Measurements from ENCODE around the gene ZYG11B. TPM values are rescaled to one million over a fixed set of nuclear protein-coding genes. Genes with fewer than 3 reads are reported as not detected.

Gene ZYG11B
- total and polyA plus RNA-seq, 3 donors from 2014 or later = 17.7 to 76.6 (median 73.1) TPM

GRCh38 chr1:52848423-52848822 lies 122.2 kb downstream of the ZYG11B start:
- no peak for TF ChIP-seq CTCF (IDR thresholded peaks at IDR 0.05)
- Histone ChIP-seq H3K27me3 (no peaks in the 10 kb centered on the region), H3K36me3 (ENCODE audit: low read depth, missing control alignments) (no peaks in the 10 kb centered on the region), H3K9me3 (no peaks in the 10 kb centered on the region), H3K4me1 (no peaks in the 10 kb centered on the region), H3K27ac (no peak overlapping the region), H3K4me3 (no peak overlapping the region)
- intact Hi-C loops (cut with DNase I; ENCODE audit: low total_unique reads) = no loop called here
- WGBS, 2 donors = 76 to 81% methylated on average over 5 of the region's 5 CpGs
- no peak for DNase-seq

GRCh38 chr1:52850951-52851350 lies 124.7 kb downstream of the ZYG11B start:
- WGBS, 2 donors = 94 to 95% methylated on average over 4 of the region's 4 CpGs
- H3K9me3 ChIP-seq = no peaks in the 10 kb centered on the region
- no peak for DNase-seq
- no peaks in the 10 kb centered on the region for H3K4me1 ChIP-seq
- TF ChIP-seq POLR2A (IDR thresholded peaks at IDR 0.05) = no peak
- TF ChIP-seq CTCF (IDR thresholded peaks at IDR 0.05) = no peak
- H3K36me3 ChIP-seq (ENCODE audit: low read depth, missing control alignments) = no peaks in the 10 kb centered on the region
- intact Hi-C loops (cut with DNase I; ENCODE audit: low total_unique reads) = no loop called here
- H3K27me3 ChIP-seq = no peaks in the 10 kb centered on the region
- H3K4me3 ChIP-seq = no peak overlapping the region
- H3K27ac ChIP-seq = no peak overlapping the region

GRCh38 chr1:52852854-52853253 lies 126.6 kb downstream of the ZYG11B start:
- 92 to 93% methylated on average over 2 of the region's 2 CpGs for WGBS, 2 donors
- Histone ChIP-seq H3K4me3 (no peak overlapping the region), H3K4me1 (no peaks in the 10 kb centered on the region), H3K27me3 (no peaks in the 10 kb centered on the region), H3K36me3 (ENCODE audit: low read depth, missing control alignments) (no peaks in the 10 kb centered on the region), H3K9me3 (no peaks in the 10 kb centered on the region), H3K27ac (no peak overlapping the region)
- intact Hi-C loops (cut with DNase I; ENCODE audit: low total_unique reads) = no loop called here
- DNase-seq = no peak
- TF ChIP-seq CTCF (IDR thresholded peaks at IDR 0.05) (no peak), POLR2A (IDR thresholded peaks at IDR 0.05) (no peak)

GRCh38 chr1:52855584-52855983 lies 129.3 kb downstream of the ZYG11B start:
- no peak for DNase-seq
- no peak overlapping the region for H3K4me3 ChIP-seq
- H3K36me3 ChIP-seq (ENCODE audit: low read depth, missing control alignments) = no peaks in the 10 kb centered on the region
- H3K27ac ChIP-seq = no peak overlapping the region
- H3K27me3 ChIP-seq = no peaks in the 10 kb centered on the region
- no peaks in the 10 kb centered on the region for H3K9me3 ChIP-seq
- no peaks in the 10 kb centered on the region for H3K4me1 ChIP-seq
- WGBS, 2 donors = 90 to 96% methylated on average over 4 of the region's 4 CpGs
- no peak for TF ChIP-seq POLR2A (IDR thresholded peaks at IDR 0.05)
- TF ChIP-seq CTCF (IDR thresholded peaks at IDR 0.05) = no peak
- intact Hi-C loops (cut with DNase I; ENCODE audit: low total_unique reads) = no loop called here

- DNase-seq = no peak
- H3K27ac ChIP-seq = no peak overlapping the region
- H3K4me1 ChIP-seq = no peaks in the 10 kb centered on the region
- no peak overlapping the region for H3K4me3 ChIP-seq
- intact Hi-C loops (cut with DNase I; ENCODE audit: low total_unique reads) = no loop called here
- H3K36me3 ChIP-seq (ENCODE audit: low read depth, missing control alignments) = no peaks in the 10 kb centered on the region
- no peaks in the 10 kb centered on the region for H3K9me3 ChIP-seq
- TF ChIP-seq CTCF (IDR thresholded peaks at IDR 0.05) = no peak
- TF ChIP-seq POLR2A (IDR thresholded peaks at IDR 0.05) = no peak
- H3K27me3 ChIP-seq = no peaks in the 10 kb centered on the region
- 87 to 89% methylated on average over 4 of the region's 4 CpGs for WGBS, 2 donors
These were observed 129.8 kb downstream of the ZYG11B start for GRCh38 chr1:52856026-52856425.
